Fibroblast of the aortic adventitia (primary cell): Measurements from ENCODE around the gene SLC37A1. TPM values are rescaled to one million over a fixed set of nuclear protein-coding genes. Genes with fewer than 3 reads are reported as not detected.

Experiments used
- DNase-seq: peaks from one replicate; pipeline ENCODE4 v3.0.0-alpha.2; 2010; ENCODE audit warnings: low read depth
- H3K4me3 ChIP-seq: 2 replicates; pipeline ENCODE4 v1.5.1; 2011; ENCODE audit warnings: low read depth, mild to moderate bottlenecking, control low read depth, low read length, moderate library complexity
- total RNA-seq: library from RNA; depleted of rRNA; stranded (reverse); fragments of >200 nt; gene quantifications from 2 replicates; pipeline ENCODE4 v1.2.3, GENCODE V29; 2012; ENCODE audit warnings: low replicate concordance
- TF ChIP-seq, protein P1 (sequence below): IDR thresholded peaks from 2 replicates; pipeline ENCODE4 v1.5.1; 2011; ENCODE audit warnings: mild to moderate bottlenecking, low read length, control low read depth, inconsistent platforms; ENCODE audit not compliant: insufficient read depth

Gene SLC37A1
- total RNA-seq, 1 donor: 0.27 TPM

DNA sequence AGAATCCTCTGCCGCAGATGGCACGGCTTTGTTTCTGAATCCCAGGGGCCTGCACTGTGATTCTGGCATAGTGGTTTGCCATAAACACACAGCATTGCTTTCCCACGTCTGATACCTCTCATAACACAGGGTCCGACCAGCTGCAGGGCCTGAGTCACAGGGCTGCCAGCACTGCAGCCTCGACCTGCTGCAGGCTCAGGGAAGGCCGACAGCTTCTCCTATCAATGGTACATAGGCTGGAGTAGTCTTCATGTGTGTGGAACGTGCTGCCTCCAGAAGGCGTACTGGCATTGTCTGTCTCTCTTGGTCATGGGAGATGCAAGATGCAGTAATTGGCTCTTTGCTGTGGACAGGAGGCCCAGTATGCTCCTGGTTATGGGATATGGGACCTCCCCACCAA, 86.3 kb downstream of the SLC37A1 start:
- DNase-seq: no peak
- TF ChIP-seq, protein P1, sequence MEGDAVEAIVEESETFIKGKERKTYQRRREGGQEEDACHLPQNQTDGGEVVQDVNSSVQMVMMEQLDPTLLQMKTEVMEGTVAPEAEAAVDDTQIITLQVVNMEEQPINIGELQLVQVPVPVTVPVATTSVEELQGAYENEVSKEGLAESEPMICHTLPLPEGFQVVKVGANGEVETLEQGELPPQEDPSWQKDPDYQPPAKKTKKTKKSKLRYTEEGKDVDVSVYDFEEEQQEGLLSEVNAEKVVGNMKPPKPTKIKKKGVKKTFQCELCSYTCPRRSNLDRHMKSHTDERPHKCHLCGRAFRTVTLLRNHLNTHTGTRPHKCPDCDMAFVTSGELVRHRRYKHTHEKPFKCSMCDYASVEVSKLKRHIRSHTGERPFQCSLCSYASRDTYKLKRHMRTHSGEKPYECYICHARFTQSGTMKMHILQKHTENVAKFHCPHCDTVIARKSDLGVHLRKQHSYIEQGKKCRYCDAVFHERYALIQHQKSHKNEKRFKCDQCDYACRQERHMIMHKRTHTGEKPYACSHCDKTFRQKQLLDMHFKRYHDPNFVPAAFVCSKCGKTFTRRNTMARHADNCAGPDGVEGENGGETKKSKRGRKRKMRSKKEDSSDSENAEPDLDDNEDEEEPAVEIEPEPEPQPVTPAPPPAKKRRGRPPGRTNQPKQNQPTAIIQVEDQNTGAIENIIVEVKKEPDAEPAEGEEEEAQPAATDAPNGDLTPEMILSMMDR: no peak
- H3K4me3 ChIP-seq: no peak overlapping the region

DNA sequence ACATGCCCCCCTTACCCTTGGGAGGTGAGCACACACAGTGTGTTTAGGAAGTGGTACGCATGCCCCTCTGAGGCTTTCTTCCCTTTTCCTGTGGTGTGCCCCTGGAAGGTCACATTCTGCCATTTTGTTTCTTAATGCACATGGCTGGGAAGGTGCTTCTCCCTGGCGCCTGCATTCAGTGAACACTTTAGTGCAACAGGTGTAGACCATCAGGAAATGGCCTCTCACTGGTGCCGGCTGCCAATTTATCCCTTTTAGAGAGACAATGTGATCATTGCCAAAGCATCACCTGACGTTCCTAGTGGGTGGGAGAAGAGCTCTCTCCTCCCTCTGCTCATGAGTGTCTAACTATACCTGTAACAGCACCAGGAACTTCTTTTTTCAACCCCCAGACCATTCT, 88.0 kb downstream of the SLC37A1 start:
- no peak for DNase-seq
- H3K4me3 ChIP-seq: no peak overlapping the region
- TF ChIP-seq, protein P1: no peak

DNA sequence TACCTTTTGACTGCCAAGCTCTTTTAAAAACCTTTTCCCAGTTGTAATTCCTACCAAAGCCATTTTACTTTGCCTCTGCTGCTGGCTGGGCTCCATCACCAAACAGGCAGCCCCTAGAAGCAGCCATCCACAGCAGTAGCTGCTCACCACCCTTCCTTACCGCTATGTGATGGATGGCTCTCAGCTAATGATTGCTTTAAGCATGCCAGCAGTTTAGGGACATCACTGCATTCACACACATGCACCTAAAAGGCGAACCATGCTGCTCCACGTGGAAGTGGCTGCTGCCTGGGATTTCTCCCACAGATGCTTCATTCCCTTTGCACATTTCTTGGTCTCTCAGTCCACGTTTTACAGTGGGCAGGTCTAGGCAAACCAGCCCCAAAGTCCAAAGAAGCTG, 93.5 kb downstream of the SLC37A1 start:
- no peak for DNase-seq
- TF ChIP-seq, protein P1: no peak
- no peak overlapping the region for H3K4me3 ChIP-seq

GRCh38 chr21:42607525-42608102, 94.0 kb downstream of the SLC37A1 start:
- TF ChIP-seq, protein P1: no peak
- DNase-seq: no peak
- no peak overlapping the region for H3K4me3 ChIP-seq

GRCh38 chr21:42608446-42608845, 94.8 kb downstream of the SLC37A1 start:
- DNase-seq: no peak
- no peak overlapping the region for H3K4me3 ChIP-seq
- TF ChIP-seq, protein P1: no peak

- H3K4me3 ChIP-seq: no peak overlapping the region
- no peak for DNase-seq
- TF ChIP-seq, protein P1: no peak
These were observed 96.2 kb downstream of the SLC37A1 start for GRCh38 chr21:42609811-42610210.

DNA sequence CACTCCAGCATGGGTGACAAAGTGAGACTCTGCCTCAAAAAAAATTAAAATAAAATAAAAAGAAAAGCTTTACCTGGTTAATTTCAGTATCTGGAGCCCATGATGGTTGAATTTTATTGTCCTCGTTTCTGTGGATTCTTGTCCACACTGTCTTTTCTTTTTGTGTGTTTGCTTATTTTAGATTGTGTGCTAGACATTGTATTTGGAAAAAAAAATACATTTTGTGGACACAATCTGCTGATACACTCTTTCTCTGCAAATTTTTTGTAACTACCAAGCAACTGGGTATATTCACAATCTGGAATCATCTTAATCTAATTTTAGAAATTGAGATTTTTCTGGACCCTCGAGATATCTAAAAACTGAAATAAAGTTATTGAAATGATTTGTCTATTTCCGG, 98.2 kb downstream of the SLC37A1 start:
- TF ChIP-seq, protein P1: no peak
- H3K4me3 ChIP-seq: no peak overlapping the region
- no peak for DNase-seq
